Measurements from ENCODE around the gene AREG. TPM values are rescaled to one million over a fixed set of nuclear protein-coding genes. Genes with fewer than 3 reads are reported as not detected.

Gene AREG
- total RNA-seq, 1 donor from 2014 or later: 4.0 TPM

DNA sequence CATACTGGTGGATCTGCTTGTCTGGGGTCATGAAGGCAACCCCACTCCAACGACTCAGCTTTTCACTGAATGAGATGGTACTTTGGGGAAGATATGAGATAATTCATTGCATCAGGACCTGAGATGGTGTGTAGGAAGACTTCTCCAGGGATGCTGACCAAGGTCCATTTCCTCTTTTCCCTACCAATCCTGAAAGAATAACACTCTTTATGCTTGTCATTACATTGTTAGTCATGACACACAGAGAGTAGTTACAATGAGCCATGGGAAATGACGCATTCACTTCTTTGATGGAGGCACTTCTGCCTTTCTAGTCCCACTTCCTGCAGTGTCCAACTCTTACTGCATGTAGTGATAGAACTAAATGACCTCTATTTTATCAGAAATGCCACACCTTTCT lies 58.6 kb downstream of the AREG start:
- Histone ChIP-seq H3K27me3 (no peaks in the 10 kb centered on the region), H3K4me3 (no peak overlapping the region), H3K27ac (no peak overlapping the region), H3K4me1 (no peaks in the 10 kb centered on the region), H3K36me3 (no peaks in the 10 kb centered on the region), H3K9me3 (no peaks in the 10 kb centered on the region)
- no peak for DNase-seq (ENCODE audit: low spot score in 2 of 2)
- intact Hi-C loops (cut with DNase I): no loop called here
- TF ChIP-seq, protein P1, sequence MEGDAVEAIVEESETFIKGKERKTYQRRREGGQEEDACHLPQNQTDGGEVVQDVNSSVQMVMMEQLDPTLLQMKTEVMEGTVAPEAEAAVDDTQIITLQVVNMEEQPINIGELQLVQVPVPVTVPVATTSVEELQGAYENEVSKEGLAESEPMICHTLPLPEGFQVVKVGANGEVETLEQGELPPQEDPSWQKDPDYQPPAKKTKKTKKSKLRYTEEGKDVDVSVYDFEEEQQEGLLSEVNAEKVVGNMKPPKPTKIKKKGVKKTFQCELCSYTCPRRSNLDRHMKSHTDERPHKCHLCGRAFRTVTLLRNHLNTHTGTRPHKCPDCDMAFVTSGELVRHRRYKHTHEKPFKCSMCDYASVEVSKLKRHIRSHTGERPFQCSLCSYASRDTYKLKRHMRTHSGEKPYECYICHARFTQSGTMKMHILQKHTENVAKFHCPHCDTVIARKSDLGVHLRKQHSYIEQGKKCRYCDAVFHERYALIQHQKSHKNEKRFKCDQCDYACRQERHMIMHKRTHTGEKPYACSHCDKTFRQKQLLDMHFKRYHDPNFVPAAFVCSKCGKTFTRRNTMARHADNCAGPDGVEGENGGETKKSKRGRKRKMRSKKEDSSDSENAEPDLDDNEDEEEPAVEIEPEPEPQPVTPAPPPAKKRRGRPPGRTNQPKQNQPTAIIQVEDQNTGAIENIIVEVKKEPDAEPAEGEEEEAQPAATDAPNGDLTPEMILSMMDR (IDR thresholded peaks at IDR 0.05): no peak

DNA sequence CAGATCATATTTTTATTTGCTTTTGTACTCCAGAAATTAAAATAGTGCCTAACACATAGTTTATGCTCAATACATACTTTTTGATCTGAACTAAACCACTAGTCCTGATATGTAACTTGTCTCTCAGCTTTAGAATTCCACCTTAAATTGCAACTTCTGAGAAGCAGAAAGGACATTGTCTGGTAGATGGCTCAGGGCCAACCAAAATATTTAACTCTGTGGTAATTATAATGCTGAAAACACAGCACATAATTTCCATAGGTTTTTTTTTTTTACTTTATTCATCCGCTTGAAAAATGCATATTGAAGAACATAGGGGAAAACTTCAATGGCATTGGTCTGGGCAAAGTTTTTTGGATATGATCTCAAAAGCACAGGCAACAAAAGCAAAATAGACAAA lies 59.3 kb downstream of the AREG start:
- TF ChIP-seq, protein P1 (IDR thresholded peaks at IDR 0.05): no peak
- H3K27me3 ChIP-seq: no peaks in the 10 kb centered on the region
- no peaks in the 10 kb centered on the region for H3K4me1 ChIP-seq
- no peak overlapping the region for H3K4me3 ChIP-seq
- no peak overlapping the region for H3K27ac ChIP-seq
- no peak for DNase-seq (ENCODE audit: low spot score in 2 of 2)
- H3K36me3 ChIP-seq: no peaks in the 10 kb centered on the region
- no peaks in the 10 kb centered on the region for H3K9me3 ChIP-seq
- intact Hi-C loops (cut with DNase I): no loop called here

Other genes with a start within 250 kb of the AREG start
- not detected for gene EPGN, start 136.7 kb upstream of the AREG start, total RNA-seq
- gene EREG, start 80.0 kb upstream of the AREG start, total RNA-seq: not detected